Measurements from ENCODE around the gene ANKRD42. TPM values are rescaled to one million over a fixed set of nuclear protein-coding genes. Genes with fewer than 3 reads are reported as not detected.

ANKRD42 gene
- total and polyA plus RNA-seq, 7 donors: 4.2 to 12.2 (median 9.6) TPM

GRCh38 chr11:83238111-83238510, 44.6 kb downstream of the ANKRD42 start:
- 65 to 71% methylated on average over 3 of the region's 3 CpGs for WGBS, 2 donors
- H3K27ac ChIP-seq: no peak overlapping the region
- no peaks in the 10 kb centered on the region for H3K27me3 ChIP-seq
- DNase-seq: no peak
- no peaks in the 10 kb centered on the region for H3K4me1 ChIP-seq
- H3K9me3 ChIP-seq: no peaks in the 10 kb centered on the region
- TF ChIP-seq, protein P1, sequence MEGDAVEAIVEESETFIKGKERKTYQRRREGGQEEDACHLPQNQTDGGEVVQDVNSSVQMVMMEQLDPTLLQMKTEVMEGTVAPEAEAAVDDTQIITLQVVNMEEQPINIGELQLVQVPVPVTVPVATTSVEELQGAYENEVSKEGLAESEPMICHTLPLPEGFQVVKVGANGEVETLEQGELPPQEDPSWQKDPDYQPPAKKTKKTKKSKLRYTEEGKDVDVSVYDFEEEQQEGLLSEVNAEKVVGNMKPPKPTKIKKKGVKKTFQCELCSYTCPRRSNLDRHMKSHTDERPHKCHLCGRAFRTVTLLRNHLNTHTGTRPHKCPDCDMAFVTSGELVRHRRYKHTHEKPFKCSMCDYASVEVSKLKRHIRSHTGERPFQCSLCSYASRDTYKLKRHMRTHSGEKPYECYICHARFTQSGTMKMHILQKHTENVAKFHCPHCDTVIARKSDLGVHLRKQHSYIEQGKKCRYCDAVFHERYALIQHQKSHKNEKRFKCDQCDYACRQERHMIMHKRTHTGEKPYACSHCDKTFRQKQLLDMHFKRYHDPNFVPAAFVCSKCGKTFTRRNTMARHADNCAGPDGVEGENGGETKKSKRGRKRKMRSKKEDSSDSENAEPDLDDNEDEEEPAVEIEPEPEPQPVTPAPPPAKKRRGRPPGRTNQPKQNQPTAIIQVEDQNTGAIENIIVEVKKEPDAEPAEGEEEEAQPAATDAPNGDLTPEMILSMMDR (IDR thresholded peaks at IDR 0.05): no peak
- TF ChIP-seq POLR2AphosphoS5 (IDR thresholded peaks at IDR 0.05) (no peak), POLR2A (IDR thresholded peaks at IDR 0.05) (no peak), EP300 (IDR thresholded peaks at IDR 0.05) (no peak)
- intact Hi-C loops (cut with DNase I): no loop called here
- no peaks in the 10 kb centered on the region for H3K36me3 ChIP-seq
- no peak overlapping the region for H3K4me3 ChIP-seq

- intact Hi-C loops (cut with DNase I): loop anchor here (10.0 kb wide), 1 partner anchor 527 kb away; no protein-coding TSS in a partner anchor
- WGBS, 2 donors: 12 to 26% methylated on average over 5 of the region's 5 CpGs
- H3K4me3 ChIP-seq: no peak overlapping the region
- H3K27ac ChIP-seq: no peak overlapping the region
- no peaks in the 10 kb centered on the region for H3K4me1 ChIP-seq
- no peaks in the 10 kb centered on the region for H3K36me3 ChIP-seq
- H3K27me3 ChIP-seq: no peaks in the 10 kb centered on the region
- TF ChIP-seq EP300 (IDR thresholded peaks at IDR 0.05): no peak
- TF ChIP-seq, protein P1 (IDR thresholded peaks at IDR 0.05): peak; percentile 24 to 52 (median 30)
- DNase-seq: no peak
- no peaks in the 10 kb centered on the region for H3K9me3 ChIP-seq
These were observed 47.9 kb downstream of the ANKRD42 start for GRCh38 chr11:83241291-83241946.

GRCh38 chr11:83249445-83249844, 55.9 kb downstream of the ANKRD42 start:
- TF ChIP-seq POLR2AphosphoS5 (IDR thresholded peaks at IDR 0.05) (no peak), POLR2A (IDR thresholded peaks at IDR 0.05) (no peak), EP300 (IDR thresholded peaks at IDR 0.05) (no peak)
- TF ChIP-seq, protein P1 (IDR thresholded peaks at IDR 0.05): no peak
- Histone ChIP-seq H3K9me3 (no peaks in the 10 kb centered on the region), H3K27me3 (no peaks in the 10 kb centered on the region), H3K4me3 (no peak overlapping the region), H3K36me3 (no peaks in the 10 kb centered on the region), H3K27ac (no peak overlapping the region), H3K4me1 (no peaks in the 10 kb centered on the region)
- 96 to 98% methylated on average over 1 of the region's 1 CpG for WGBS, 2 donors
- intact Hi-C loops (cut with DNase I): loop anchor here (10.0 kb wide), 1 partner anchor 535 kb away; no protein-coding TSS in a partner anchor
- DNase-seq: no peak

DNA sequence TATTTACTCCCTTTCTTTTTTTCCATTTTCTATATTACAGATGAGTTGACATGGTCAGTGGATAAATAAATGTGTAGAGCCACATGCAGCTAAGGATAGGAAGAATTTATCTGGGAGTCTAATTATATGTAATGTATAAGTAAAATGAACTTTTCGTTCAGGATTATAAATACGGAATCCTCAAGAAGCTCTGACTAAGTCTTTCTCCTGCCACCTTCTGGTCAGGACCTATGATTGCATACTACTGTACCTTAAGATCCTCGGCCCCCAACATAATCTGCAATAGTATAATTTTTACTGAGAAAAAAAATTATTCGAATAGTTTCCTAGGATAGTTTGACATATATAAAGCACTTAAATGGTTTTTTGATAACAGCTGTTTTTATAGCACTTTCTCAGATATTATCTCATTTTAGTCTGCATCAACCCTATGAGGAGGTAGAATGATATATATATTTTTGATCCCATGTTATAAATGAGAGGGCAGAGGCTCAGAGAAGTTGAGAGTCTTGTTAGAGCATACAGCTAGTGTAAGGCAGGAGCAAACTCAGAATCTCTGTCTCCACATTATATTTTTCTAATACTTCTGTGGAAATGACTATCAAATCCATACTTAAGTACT, 56.6 kb downstream of the ANKRD42 start:
- TF ChIP-seq, protein P1 (IDR thresholded peaks at IDR 0.05): peak; percentile 16 to 67 (median 46)
- TF ChIP-seq POLR2AphosphoS5 (IDR thresholded peaks at IDR 0.05): no peak
- WGBS, 2 donors: 4 to 15% methylated on average over 4 of the region's 4 CpGs
- intact Hi-C loops (cut with DNase I): loop anchor here (2.0 to 10.0 kb wide), 2 partner anchors 343 to 535 kb away; no protein-coding TSS in a partner anchor

More for the DNA sequence above, 56.6 kb downstream of the ANKRD42 start:
- Histone ChIP-seq H3K4me1 (no peaks in the 10 kb centered on the region), H3K36me3 (no peaks in the 10 kb centered on the region), H3K27ac (no peak overlapping the region), H3K4me3 (no peak overlapping the region), H3K9me3 (no peaks in the 10 kb centered on the region), H3K27me3 (no peaks in the 10 kb centered on the region)
- no peak for DNase-seq

Measured in sigmoid colon (tissue), 7 donors.